Psoas muscle (tissue), 8 donors: ENCODE results near the gene STARD13. TPM values are rescaled to one million over a fixed set of nuclear protein-coding genes. Genes with fewer than 3 reads are reported as not detected.

Source experiments
- ATAC-seq, 4 donors: fragments of 200-7000 bp; cut with Tn5 transposase; one replicate each; pipeline ENCODE4 v1.9.1; 2020; ENCODE audit warnings: moderate library complexity in 3 of 4, mild to moderate bottlenecking in 2 of 4
- DNase-seq, 2 donors: peaks; one replicate each; pipeline ENCODE4 v3.0.0-alpha.2; 2020
- H3K27ac ChIP-seq: fragments of 200-600 bp; one replicate; pipeline ENCODE4 v1.8.0; 2022
- H3K27me3 ChIP-seq, 3 donors: fragments of 200-600 bp in 1 of 3; one replicate each; pipeline versions ENCODE4 v1.6.1 to v1.8.0; 2013 to 2022; ENCODE audit warnings: low read length in 2 of 3, mild to moderate bottlenecking in 2 of 3, moderate library complexity in 1 of 3; ENCODE audit not compliant: insufficient read depth in 3 of 3
- H3K36me3 ChIP-seq, 2 donors: fragments of 200-600 bp in 1 of 2; one replicate each; pipeline versions ENCODE4 v1.6.1 to v1.8.0; 2013 to 2022; ENCODE audit warnings: low read depth in 1 of 2, mild to moderate bottlenecking in 1 of 2, moderate library complexity in 1 of 2; ENCODE audit not compliant: insufficient read depth in 1 of 2
- H3K4me1 ChIP-seq: fragments of 200-600 bp; one replicate; pipeline ENCODE4 v1.8.0; 2022
- H3K4me3 ChIP-seq: fragments of 200-600 bp; one replicate; pipeline ENCODE4 v1.8.0; 2022; ENCODE audit warnings: mild to moderate bottlenecking
- H3K9me3 ChIP-seq: fragments of 200-600 bp; one replicate; pipeline ENCODE4 v1.8.0; 2022
- WGBS, 3 donors: extraction: QIAGEN DNeasy Blood & Tissue Kit; methylation state at CpG; one replicate each; pipeline versions ENCODE4 v1.1.6 to v1.1.7; 2013; 5-methylcytosine and 5-hydroxymethylcytosine counted together
- intact Hi-C, 2 donors: fragments of 100-400 bp; cut with DNase I; formaldehyde crosslinking; loops; one replicate each; pipeline versions ENCODE4 v1.11.0 to v1.14.2; 2022
- polyA plus RNA-seq, 3 donors: library from polyadenylated mRNA; stranded (reverse); fragments of 200-250 nt; gene quantifications; one replicate each; pipeline ENCODE4 v1.2.3, GENCODE V29; 2013
- total RNA-seq, 4 donors: library from RNA; stranded (reverse); fragmentation: NEBNext Ultra II Directional in 2 of 4; extraction: Animal tissue kit (Norgen Biotek cat#: 25700) in 2 of 4; gene quantifications; one replicate each; pipeline versions ENCODE4 v1.2.1 to v1.2.4, GENCODE V29; 2021 to 2023
- TF ChIP-seq, protein P1 (sequence below): fragments of 200-600 bp; IDR thresholded peaks from one replicate; pipeline ENCODE4 v1.8.0; 2022; ENCODE audit warnings: antibody characterized with exemption
- donor health status: healthy with polysubstance abuse.
- donor health status: DM: no; HTN: no; CAD: no; lungs with moderate emphysema.
- donor health status: Bipolar disorder and iron deficiency.
- donor health status: healthy.
- donor health status: DM: yes; HTN: yes; CAD: no.
- donor health status: DM: no; HTN: no; CAD: no.
- donor health status: DM: no; HTN: no; CAD: no.
- donor health status: DM: yes; HTN: yes; CAD: no.

STARD13 gene
- total and polyA plus RNA-seq, 7 donors, result 2.3 to 9.2 (median 5.6) TPM

- no peak overlapping the region for H3K27ac ChIP-seq
- intact Hi-C loops, result loop anchor here in 1 of 2 donors (5.0 kb wide), 2 partner anchors 54 to 494 kb away; partner anchors contain the start of gene STARD13
Measured at GRCh38 chr13:33233547-33233946, 52.0 kb downstream of the STARD13 start.

GRCh38 chr13:33232883-33233282, 52.7 kb downstream of the STARD13 start:
- Histone ChIP-seq H3K4me1 (peaks cover 35% of the 10 kb centered on the region), H3K27ac (no peak overlapping the region), H3K27me3 (no peaks in the 10 kb centered on the region), H3K9me3 (no peaks in the 10 kb centered on the region), H3K36me3 (no peaks in the 10 kb centered on the region), H3K4me3 (no peak overlapping the region)
- TF ChIP-seq, protein P1, sequence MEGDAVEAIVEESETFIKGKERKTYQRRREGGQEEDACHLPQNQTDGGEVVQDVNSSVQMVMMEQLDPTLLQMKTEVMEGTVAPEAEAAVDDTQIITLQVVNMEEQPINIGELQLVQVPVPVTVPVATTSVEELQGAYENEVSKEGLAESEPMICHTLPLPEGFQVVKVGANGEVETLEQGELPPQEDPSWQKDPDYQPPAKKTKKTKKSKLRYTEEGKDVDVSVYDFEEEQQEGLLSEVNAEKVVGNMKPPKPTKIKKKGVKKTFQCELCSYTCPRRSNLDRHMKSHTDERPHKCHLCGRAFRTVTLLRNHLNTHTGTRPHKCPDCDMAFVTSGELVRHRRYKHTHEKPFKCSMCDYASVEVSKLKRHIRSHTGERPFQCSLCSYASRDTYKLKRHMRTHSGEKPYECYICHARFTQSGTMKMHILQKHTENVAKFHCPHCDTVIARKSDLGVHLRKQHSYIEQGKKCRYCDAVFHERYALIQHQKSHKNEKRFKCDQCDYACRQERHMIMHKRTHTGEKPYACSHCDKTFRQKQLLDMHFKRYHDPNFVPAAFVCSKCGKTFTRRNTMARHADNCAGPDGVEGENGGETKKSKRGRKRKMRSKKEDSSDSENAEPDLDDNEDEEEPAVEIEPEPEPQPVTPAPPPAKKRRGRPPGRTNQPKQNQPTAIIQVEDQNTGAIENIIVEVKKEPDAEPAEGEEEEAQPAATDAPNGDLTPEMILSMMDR, result no peak
- 89 to 98% (median 96%) methylated on average over 2 of the region's 2 CpGs for WGBS, 3 donors
- intact Hi-C loops, result loop anchor here in 1 of 2 donors (5.0 kb wide), 2 partner anchors 54 to 494 kb away; partner anchors contain the start of gene STARD13
- ATAC-seq (no peak), DNase-seq (no peak)

More at GRCh38 chr13:33233547-33233946, 52.0 kb downstream of the STARD13 start:
- DNase-seq (no peak), ATAC-seq (no peak)
- Histone ChIP-seq H3K4me1 (peaks cover 30% of the 10 kb centered on the region), H3K27me3 (no peaks in the 10 kb centered on the region), H3K9me3 (no peaks in the 10 kb centered on the region), H3K4me3 (no peak overlapping the region), H3K36me3 (no peaks in the 10 kb centered on the region)
- TF ChIP-seq, protein P1, result no peak
- 84 to 91% (median 86%) methylated on average over 5 of the region's 5 CpGs for WGBS, 3 donors

GRCh38 chr13:33231339-33231738, 54.2 kb downstream of the STARD13 start:
- no peaks in the 10 kb centered on the region for H3K27me3 ChIP-seq
- DNase-seq (no peak), ATAC-seq (no peak)
- intact Hi-C loops, result loop anchor here in 1 of 2 donors (5.0 kb wide), 2 partner anchors 56 to 496 kb away; partner anchors contain the start of gene STARD13
- 86 to 94% (median 91%) methylated on average over 4 of the region's 4 CpGs for WGBS, 3 donors
- peaks cover 35% of the 10 kb centered on the region for H3K4me1 ChIP-seq
- no peaks in the 10 kb centered on the region for H3K9me3 ChIP-seq
- H3K27ac ChIP-seq, result no peak overlapping the region
- TF ChIP-seq, protein P1, result no peak
- no peaks in the 10 kb centered on the region for H3K36me3 ChIP-seq
- no peak overlapping the region for H3K4me3 ChIP-seq

DNA sequence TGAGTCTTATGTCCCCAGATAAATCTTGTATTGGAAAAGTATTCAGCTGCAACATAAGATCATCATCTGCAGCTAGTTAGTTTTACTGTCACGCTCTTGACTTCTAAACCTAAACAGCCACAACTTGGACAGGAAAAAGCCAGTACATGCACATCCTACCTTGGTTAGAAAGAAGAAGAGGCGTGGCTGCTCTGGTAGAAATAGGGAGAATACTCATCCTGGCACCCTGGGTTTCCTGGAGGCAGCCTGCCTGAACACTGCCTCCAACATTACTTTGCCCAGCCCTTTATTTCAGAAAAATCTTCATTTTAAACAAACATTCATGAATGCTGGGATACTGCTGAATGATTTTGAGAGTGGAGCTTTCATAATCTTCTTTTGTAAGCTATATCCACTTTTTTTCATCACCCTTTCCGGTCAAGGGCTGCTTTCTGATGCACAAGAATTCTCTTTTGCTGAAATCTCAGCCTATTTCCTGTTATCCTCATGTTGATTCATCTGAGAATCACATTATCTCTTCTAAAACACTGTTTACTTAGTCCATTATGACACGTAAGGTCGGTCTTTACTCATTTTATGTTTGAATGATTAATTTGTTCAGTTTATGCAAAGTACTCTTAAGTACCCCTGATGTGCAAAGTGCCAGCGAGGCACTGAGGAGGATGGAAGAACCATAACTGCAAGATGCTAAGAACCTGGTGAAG, 55.2 kb downstream of the STARD13 start:
- ATAC-seq (no peak), DNase-seq (no peak)
- Histone ChIP-seq H3K27me3 (no peaks in the 10 kb centered on the region), H3K36me3 (no peaks in the 10 kb centered on the region), H3K4me1 (peaks cover 26% of the 10 kb centered on the region), H3K9me3 (no peaks in the 10 kb centered on the region), H3K27ac (peak overlapping the region; percentile 12), H3K4me3 (no peak overlapping the region)
- intact Hi-C loops, result loop anchor here in 1 of 2 donors (5.0 kb wide), 2 partner anchors 57 to 497 kb away; partner anchors contain the start of gene STARD13
- WGBS, 3 donors, result 64 to 80% (median 78%) methylated on average over 6 of the region's 6 CpGs
- TF ChIP-seq, protein P1, result no peak
